ENCODE measurements around the gene AMH. TPM values are rescaled to one million over a fixed set of nuclear protein-coding genes. Genes with fewer than 3 reads are reported as not detected.

The AMH gene
- total RNA-seq, 4 donors from 2014 or later: 0.33 to 4.2 TPM; not detected in 2

DNA sequence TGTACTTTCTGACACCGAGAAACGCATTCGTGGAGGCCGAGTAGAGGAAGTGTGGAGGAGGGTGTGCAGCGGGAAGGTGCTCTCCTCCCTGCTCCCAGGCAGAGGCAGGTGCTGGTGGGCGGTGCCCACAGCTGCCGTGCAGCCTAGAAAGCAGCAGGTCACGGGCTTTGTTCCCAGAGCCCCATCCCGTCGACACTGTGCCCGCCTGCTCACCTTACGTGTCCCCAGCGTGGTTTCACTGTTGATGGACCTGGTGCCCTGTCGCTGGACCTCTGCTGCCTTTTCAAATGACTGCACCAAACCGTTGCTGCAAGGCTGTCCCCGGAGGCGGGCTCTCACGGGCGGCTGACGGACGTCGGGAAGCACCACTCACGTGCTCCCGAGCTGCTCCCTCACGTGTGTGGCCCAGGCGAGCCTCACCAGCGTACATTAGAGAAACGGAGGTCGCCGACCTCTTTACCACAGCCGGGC is 33.8 kb upstream of the AMH start:
- intact Hi-C loops (cut with DNase I): no loop called here
- H3K36me3 ChIP-seq: peaks cover 82 to 89% of the 10 kb centered on the region in 2 donors
- no peak overlapping the region for H3K27ac ChIP-seq
- no peaks in the 10 kb centered on the region for H3K9me3 ChIP-seq
- no peak for DNase-seq
- no peak overlapping the region for H3K4me3 ChIP-seq (replicated peaks in 1 of 3)
- H3K4me1 ChIP-seq: no peaks in the 10 kb centered on the region
- TF ChIP-seq, protein P1, sequence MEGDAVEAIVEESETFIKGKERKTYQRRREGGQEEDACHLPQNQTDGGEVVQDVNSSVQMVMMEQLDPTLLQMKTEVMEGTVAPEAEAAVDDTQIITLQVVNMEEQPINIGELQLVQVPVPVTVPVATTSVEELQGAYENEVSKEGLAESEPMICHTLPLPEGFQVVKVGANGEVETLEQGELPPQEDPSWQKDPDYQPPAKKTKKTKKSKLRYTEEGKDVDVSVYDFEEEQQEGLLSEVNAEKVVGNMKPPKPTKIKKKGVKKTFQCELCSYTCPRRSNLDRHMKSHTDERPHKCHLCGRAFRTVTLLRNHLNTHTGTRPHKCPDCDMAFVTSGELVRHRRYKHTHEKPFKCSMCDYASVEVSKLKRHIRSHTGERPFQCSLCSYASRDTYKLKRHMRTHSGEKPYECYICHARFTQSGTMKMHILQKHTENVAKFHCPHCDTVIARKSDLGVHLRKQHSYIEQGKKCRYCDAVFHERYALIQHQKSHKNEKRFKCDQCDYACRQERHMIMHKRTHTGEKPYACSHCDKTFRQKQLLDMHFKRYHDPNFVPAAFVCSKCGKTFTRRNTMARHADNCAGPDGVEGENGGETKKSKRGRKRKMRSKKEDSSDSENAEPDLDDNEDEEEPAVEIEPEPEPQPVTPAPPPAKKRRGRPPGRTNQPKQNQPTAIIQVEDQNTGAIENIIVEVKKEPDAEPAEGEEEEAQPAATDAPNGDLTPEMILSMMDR (IDR thresholded peaks at IDR 0.05): no peak
- TF ChIP-seq POLR2A (IDR thresholded peaks at IDR 0.05): no peak
- H3K27me3 ChIP-seq: no peaks in the 10 kb centered on the region
- 85 to 89% methylated on average over 30 to 31 of the region's 31 CpGs for WGBS, 2 donors

DNA sequence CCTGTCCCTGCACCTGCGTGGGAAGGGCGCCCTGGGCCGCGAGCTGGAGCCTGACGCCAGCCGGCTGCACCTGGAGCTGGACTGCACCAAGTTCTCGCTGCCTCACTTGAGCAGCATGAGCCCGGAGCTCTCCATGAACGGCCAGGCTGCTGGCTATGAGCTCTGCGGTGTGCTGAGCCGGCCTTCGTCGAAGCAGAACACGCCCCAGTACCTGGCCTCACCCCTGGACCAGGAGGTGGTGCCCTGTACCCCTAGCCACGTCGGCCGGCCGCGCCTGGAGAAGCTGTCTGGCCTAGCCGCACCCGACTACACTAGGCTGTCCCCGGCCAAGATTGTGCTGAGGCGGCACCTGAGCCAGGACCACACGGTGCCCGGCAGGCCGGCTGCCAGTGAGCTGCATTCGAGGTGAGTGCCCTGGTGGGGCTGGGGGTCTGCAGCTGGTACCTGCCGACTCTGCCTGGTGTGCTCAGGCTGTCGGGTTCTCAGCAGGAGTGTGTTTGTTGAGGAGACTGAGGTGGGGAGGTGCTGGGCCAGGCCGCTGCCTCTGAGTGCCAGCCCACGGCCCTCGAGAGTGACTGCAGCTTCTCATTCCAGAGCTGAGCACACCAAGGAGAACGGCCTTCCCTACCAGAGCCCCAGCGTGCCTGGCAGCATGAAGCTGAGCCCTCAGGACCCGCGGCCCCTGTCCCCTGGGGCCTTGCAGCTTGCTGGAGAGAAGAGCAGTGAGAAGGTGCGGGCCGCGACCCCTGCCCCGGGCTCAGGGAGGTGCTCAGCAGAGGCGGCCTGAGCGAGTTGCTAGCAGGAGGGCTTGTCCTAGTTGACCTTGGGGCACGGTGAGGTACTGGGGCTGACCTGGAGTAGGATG is 32.5 kb upstream of the AMH start:
- TF ChIP-seq POLR2A (IDR thresholded peaks at IDR 0.05): no peak
- TF ChIP-seq, protein P1 (IDR thresholded peaks at IDR 0.05): no peak
- intact Hi-C loops (cut with DNase I): no loop called here
- Histone ChIP-seq H3K27me3 (no peaks in the 10 kb centered on the region), H3K4me1 (no peaks in the 10 kb centered on the region), H3K27ac (no peak overlapping the region), H3K36me3 (peaks cover 74 to 79% of the 10 kb centered on the region in 2 donors), H3K4me3 (replicated peaks in 1 of 3) (no peak overlapping the region), H3K9me3 (no peaks in the 10 kb centered on the region)
- WGBS, 2 donors: 94 to 95% methylated on average over 18 of the region's 43 CpGs
- no peak for DNase-seq

DNA sequence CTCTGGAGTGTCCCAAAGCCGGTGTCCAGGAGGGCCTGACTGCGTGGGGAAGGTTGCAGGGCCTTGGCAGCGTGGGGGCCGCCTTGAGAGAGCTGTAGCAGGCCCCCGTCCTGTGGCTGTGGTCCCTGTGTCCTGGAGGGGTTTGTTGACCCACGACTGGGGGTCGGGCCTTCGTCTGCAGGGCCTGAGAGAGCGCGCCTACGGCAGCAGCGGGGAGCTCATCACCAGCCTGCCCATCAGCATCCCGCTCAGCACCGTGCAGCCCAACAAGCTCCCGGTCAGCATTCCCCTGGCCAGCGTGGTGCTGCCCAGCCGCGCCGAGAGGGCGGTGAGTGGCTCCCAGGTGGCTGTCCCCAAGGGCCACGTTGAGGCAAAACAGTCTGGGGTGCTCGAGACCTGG is 31.5 kb upstream of the AMH start:
- no peak overlapping the region for H3K4me3 ChIP-seq (replicated peaks in 1 of 3)
- H3K4me1 ChIP-seq: no peaks in the 10 kb centered on the region
- no peaks in the 10 kb centered on the region for H3K27me3 ChIP-seq
- no peaks in the 10 kb centered on the region for H3K9me3 ChIP-seq
- no peak overlapping the region for H3K27ac ChIP-seq
- TF ChIP-seq, protein P1 (IDR thresholded peaks at IDR 0.05): no peak
- TF ChIP-seq POLR2A (IDR thresholded peaks at IDR 0.05): no peak
- 95 to 97% methylated on average over 3 to 9 of the region's 22 CpGs for WGBS, 2 donors
- peaks cover 75 to 78% of the 10 kb centered on the region in 2 donors for H3K36me3 ChIP-seq
- no peak for DNase-seq
- intact Hi-C loops (cut with DNase I): no loop called here

DNA sequence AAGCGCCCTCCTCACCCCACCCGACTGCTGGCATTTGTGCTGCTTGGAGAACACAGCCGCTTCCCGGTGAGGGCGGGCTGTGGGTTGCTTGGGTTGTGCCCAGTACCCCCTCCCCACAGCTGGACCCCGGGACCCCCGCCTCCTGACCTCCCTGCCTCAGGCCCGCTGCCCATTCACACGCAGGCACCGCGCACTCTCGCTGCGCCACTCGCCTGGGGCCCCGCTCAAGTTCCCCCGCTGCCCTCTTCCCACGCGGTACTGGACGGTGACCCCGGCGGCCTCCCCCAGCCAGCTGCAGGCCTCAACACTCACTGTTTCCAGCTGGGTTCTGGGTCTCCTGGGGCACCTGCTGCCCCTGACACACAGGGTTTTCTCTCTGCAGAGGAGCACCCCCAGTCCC is 29.4 kb upstream of the AMH start:
- no peak overlapping the region for H3K27ac ChIP-seq

More for the DNA sequence above, 29.4 kb upstream of the AMH start:
- 97% methylated on average over 11 to 19 of the region's 21 CpGs for WGBS, 2 donors
- Histone ChIP-seq H3K36me3 (peaks cover 72 to 76% of the 10 kb centered on the region in 2 donors), H3K9me3 (no peaks in the 10 kb centered on the region), H3K4me1 (no peaks in the 10 kb centered on the region), H3K27me3 (no peaks in the 10 kb centered on the region), H3K4me3 (replicated peaks in 1 of 3) (no peak overlapping the region)
- DNase-seq: no peak
- TF ChIP-seq POLR2A (IDR thresholded peaks at IDR 0.05): no peak
- TF ChIP-seq, protein P1 (IDR thresholded peaks at IDR 0.05): no peak
- intact Hi-C loops (cut with DNase I): loop anchor here (10.0 kb wide), 1 partner anchor 165 kb away; no protein-coding TSS in a partner anchor

All from thyroid gland (tissue), 4 donors.